NK-92 (cell line): ENCODE measurements around the gene UBN2.
A peak's percentile ranks its signal among the peaks of the same experiment; 100 is the strongest.
"Not testable (repeated sequence)": the region's sequence is repeated elsewhere in the genome, so short reads cannot be mapped to it uniquely, and the experiment has no call there.

Experiments used
- DNase-seq: peaks from one replicate; lab custom pipeline; 2025; ENCODE audit not compliant: unreplicated experiment; lab: John Stamatoyannopoulos, UW

The UBN2 gene

DNA sequence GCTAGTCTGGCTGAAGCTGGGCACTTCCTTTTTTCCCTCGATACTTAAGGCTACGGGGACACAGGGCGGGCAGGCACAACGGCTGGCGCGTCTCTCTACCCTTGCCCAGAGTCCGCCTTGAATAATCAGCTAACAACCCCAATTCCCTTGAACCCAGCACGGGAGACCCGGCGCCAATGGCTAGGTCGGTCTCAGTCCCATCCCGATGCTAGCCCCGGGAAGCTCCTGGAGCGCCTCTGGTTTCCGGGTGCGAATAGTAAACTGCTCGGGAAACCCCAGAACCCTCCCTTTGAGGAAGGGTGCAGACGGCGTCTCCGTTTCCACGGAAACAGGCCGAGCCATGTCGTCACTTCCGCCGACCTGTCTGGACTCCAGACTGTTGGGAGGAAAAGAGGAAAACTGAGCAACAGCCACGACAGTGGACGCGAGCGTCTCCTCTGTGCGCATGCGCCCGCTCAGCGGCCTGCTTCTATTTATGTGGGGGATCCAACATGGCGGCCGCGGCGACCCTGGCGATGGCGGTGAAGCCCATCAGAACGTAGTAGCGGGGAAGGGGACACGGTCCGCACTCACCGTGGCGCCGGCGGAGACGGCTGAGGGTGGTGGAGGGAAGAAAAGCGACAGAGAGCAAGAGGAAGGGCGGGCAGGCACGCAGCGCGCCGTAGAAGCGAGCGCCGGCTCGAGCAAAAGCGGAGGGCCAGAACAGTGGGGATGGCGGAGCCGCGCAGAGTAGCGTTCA lies at the start of gene UBN2:
TSS of gene UBN2 (plus strand) at position 464 of the 739 bp plus-strand sequence. CDS start at position 712, 248 bp downstream.
- peak; percentile 63 for DNase-seq

GRCh38 chr7:139181404-139181803 lies 49.6 kb upstream of the UBN2 start:
- no peak for DNase-seq

DNA sequence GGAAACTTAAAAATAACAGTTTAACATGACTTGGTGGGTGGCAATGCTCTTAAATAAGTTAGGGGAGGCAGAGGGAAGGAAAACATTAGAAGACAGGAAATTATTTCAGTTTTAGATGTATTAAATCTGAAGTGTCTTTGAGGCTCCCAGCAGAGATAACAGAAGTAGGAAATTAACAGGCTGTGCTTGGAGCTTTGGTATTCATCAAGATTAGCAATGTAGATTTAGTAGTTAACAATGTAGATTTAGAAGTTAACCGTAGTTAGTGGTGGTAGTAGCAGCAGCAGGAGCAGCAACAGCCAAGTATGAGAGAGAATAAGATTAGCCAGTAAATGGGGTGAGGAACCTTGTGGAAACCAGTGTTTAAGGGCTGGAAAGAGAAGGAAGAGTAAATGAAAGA lies 48.7 kb upstream of the UBN2 start:
- no peak for DNase-seq

GRCh38 chr7:139183251-139183650 lies 47.8 kb upstream of the UBN2 start:
- DNase-seq: no peak

DNA sequence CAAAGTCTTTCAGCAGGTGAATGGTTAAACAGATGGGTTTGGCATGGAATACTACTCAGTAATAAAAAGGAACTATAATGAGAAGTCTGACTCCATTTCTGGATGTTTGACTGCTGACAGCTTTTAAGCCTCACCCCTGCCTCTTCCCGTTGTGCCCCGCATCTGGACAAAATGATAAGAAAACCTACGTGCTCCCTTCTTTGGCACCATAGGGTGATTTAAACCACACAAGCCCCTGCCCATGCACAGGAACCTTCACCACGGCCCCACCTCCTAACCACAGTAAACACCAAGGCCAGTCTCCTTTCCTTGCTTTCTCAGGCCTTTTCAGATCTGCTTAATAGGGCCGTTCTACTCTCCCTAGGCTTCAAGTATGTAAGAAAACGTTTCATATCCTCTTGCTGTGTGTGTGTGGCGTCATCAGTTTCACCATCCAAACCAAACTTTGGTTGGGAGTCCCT lies 47.1 kb upstream of the UBN2 start:
- DNase-seq: no peak

DNA sequence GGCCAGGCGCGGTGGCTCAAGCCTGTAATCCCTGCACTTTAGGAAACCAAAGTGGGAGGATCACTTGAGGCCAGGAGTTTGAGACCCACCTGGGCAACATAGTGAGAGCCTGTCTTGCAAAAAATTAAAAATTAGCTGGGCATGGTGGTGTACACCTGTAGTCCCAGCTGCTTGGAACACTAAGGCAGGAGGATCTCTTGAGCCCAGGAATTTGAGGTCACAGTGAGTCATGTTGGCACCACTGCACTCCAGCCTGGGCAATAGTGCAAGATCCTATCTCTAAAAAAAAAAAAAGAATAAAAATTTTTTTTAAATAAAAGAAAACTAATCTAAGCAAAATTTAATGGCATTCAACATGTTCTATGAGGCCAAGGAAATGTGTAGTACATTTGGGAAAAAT lies 44.9 kb upstream of the UBN2 start:
- no peak for DNase-seq

DNA sequence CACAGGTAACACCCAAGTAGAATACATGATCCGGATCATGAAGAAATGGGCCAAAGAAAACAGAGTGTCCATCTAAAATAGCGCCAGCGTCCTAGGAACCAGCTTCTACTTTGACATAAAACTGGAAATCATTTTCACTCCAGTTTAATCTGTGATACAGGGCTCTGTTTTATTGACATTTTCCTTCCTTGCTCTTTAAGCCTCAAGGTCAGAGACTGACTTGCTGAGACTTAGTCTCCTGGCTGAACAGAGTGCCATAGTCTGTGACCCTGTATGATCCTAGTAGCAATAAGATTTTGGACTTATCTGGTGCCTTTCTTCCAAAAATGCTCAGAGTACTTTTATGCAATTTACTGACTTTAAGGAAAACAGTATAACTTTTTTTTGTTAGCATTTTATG lies 41.7 kb upstream of the UBN2 start:
- no peak for DNase-seq

DNA sequence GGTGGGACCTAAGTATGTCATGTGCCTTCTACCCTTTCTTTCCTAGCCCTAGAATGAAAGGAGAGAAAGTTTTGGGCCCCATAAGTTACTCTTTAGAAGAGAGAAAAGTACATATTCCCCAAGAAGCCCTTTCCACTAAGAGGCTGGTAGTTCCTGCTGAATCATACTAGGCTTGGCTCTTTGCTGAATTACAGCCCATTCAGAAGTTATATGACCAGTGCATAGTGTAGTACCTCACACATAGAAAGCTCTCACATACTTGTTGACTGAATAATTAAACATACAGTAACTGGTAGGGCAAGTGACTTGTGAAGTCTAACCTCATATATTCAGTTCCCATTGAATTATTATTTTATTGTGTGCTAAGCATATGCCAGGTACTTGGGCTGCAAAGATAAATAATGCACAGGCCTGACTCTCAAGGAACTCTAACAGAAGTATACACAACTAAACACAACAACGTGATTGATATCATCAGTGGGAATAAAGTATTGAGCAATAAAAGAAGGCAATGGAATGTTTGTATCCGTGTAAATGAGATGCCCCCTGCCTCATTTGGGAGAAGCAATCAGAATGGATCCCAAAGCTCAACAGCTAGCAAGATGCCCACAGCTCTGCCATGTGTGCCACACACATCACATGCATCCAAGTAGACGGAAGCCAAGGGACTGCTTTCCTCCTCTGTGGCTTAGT lies 38.9 kb upstream of the UBN2 start:
- no peak for DNase-seq

GRCh38 chr7:139200382-139200781 lies 30.7 kb upstream of the UBN2 start:
- DNase-seq: no peak

DNA sequence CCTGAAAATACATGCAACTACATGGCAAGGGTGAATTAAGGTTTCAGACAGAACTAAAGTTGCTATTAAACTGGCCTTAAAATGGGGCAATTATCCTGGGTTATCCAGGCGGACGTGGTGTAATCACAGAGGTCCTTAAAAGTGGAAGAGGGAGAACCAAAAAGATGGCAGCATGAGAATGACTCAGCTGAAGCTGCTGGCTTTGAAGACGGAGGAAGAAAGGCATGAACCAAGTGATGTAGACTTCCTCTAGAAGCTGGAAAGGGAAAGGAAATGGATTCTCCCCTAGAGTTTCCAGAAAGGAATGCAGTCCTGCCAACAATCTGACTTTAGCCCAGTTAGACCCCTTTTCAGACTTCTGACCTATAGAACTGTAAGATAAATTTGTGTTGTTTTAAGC lies 27.0 kb upstream of the UBN2 start:
- no peak for DNase-seq

GRCh38 chr7:139205843-139206242 lies 25.2 kb upstream of the UBN2 start:
- DNase-seq: no peak

GRCh38 chr7:139212133-139212532 lies 18.9 kb upstream of the UBN2 start:
- no peak for DNase-seq

DNA sequence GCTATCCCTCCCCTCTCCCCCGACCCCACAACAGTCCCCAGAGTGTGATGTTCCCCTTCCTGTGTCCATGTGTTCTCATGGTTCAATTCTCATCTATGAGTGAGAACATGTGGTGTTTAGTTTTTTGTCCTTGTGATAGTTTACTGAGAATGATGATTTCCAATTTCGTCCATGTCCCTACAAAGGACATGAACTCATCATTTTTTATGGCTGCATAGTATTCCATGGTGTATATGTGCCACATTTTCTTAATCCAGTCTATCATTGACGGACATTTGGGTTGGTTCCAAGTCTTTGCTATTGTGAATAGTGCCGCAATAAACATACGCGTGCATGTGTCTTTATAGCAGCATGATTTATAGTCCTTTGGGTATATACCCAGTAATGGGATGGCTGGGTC lies 17.5 kb upstream of the UBN2 start:
- DNase-seq: not testable (repeated sequence)

DNA sequence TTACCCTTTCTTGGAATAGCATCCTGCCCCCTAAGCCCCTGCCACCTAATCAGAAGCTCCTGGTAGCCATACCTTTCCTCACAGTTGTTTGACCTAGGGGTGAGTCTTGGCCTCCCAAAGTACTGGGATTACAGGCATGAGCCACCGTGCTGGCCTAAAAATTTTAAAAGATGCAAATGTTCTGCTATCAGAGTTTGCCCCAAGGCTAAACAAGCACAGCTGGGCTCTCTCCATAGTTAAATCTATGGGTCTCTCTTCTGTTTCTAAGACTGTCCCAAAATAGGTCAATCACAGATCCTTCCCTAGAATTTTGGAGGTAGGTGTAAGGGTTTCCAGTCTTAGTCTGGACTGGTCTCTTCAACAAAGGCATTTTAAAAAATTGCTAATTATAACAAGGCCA lies 12.9 kb upstream of the UBN2 start:
- DNase-seq: no peak

- no peak for DNase-seq
Measured at GRCh38 chr7:139224219-139224618, 6.8 kb upstream of the UBN2 start.

- not testable (repeated sequence) for DNase-seq
Measured at GRCh38 chr7:139224836-139225235, 6.2 kb upstream of the UBN2 start.

DNA sequence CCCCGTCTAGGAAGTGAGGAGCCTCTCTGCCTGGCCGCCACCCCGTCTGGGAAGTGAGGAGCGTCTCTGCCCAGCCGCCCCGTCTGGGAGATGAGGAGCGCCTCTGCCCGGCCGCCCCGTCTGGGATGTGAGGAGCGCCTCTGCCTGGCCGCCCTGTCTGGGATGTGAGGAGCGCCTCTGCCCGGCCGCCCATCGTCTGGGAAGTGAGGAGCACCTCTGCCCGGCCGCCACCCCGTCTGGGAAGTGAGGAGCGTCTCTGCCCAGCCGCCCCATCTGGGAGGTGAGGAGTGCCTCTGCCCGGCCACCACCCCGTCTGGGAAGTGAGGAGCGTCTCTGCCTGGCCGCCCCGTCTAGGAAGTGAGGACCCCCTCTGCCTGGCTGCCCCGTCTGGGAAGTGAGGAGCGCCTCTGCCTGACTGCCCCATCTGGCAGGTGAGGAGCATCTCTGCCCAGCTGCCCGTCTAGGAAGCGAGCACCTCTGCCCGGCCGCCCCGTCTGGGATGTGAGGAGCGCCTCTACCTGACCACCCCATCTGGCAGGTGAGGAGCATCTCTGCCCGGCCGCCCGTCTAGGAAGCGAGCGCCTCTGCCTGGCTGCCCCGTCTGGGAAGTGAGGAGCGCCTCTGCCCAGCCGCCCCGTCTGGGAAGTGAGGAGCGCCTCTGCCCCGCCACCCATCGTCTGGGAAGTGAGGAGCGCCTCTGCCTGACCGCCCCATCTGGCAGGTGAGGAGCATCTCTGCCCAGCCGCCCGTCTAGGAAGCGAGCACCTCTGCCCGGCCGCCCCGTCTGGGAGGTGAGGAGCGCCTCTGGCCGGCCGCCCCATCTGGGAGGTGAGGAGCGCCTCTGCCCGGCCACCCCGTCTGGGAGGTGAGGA lies 5.5 kb upstream of the UBN2 start:
- DNase-seq: not testable (repeated sequence)

DNA sequence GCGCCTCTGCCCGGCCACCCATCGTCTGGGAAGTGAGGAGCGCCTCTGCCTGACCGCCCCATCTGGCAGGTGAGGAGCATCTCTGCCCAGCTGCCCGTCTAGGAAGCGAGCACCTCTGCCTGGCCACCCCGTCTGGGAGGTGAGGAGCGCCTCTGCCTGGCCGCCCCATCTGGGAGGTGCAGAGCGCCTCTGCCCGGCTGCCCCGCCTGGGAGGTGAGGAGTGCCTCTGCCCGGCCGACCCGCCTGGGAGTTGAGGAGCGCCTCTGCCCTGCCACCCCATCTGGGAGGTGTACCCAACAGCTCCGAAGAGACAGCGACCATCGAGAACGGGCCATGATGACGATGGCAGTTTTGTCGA lies 4.9 kb upstream of the UBN2 start:
- DNase-seq: not testable (repeated sequence)

DNA sequence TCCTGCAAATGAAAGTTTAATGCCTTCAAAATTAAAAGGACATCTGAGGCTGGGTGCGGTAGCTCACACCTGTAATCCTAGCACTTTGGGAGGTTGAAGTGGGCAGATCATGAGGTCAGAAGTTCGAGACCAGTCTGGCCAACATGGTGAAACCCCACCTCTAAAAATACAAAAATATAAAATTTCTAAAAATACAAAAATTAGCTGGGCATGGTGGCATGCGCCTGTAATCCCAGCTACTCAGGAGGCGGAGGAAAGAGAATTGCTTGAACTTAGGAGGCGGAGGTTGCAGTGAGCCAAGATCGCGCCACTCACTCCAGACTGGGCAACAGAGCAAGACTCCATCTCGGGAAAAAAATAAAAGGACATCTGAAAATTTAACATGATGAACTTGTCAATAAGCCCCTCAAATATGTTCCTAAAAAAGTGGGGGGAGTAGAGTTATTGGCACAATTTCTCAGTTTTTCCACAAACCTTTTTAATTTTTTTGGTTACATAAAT lies 4.0 kb upstream of the UBN2 start:
- DNase-seq: not testable (repeated sequence)

GRCh38 chr7:139230023-139230422 lies 1.0 kb upstream of the UBN2 start:
- DNase-seq: no peak

DNA sequence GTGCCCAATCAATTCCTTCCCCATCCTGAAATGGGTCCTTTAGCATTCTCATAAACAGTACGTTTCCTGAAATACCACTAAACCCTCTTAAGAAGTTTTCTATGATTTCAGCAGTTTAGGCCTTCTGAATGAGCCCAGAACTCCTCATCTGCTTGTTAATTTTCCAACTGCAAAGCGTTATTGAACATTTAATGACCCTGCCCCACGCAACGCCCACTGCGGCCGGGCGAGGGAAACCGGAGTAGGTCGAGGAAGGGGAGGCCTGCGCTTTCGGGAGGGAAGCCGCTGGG lies 608 bp upstream of the UBN2 start:
- no peak for DNase-seq
